Muscle of leg (tissue), 11 donors: Measurements from ENCODE around the gene AMOT. TPM values are rescaled to one million over a fixed set of nuclear protein-coding genes. Genes with fewer than 3 reads are reported as not detected.

Source experiments
- DNase-seq: peaks from one replicate; pipeline ENCODE4 v3.0.0; 2013
- H3K27ac ChIP-seq: one replicate; pipeline ENCODE4 v1.5.1; 2013; ENCODE audit warnings: mild to moderate bottlenecking, low read length, control low read depth
- H3K27me3 ChIP-seq: one replicate; pipeline ENCODE4 v1.6.1; 2013; ENCODE audit warnings: low read length; ENCODE audit not compliant: control insufficient read depth, insufficient read depth
- H3K36me3 ChIP-seq: one replicate; pipeline ENCODE4 v1.6.1; 2013; ENCODE audit warnings: low read length; ENCODE audit not compliant: control insufficient read depth, insufficient read depth
- H3K4me1 ChIP-seq: one replicate; pipeline ENCODE4 v1.6.1; 2013; ENCODE audit warnings: low read length; ENCODE audit not compliant: control insufficient read depth, insufficient read depth
- H3K4me3 ChIP-seq: one replicate; pipeline ENCODE4 v1.5.1; 2013; ENCODE audit warnings: low read length, control low read depth
- H3K9me3 ChIP-seq: replicated peaks from 2 replicates; pipeline ENCODE4 v1.6.1; 2013; ENCODE audit warnings: low read depth, low read length; ENCODE audit not compliant: control insufficient read depth
- WGBS: methylation state at CpG from one replicate; pipeline ENCODE4 v1.1.5; 2013; ENCODE audit warnings: missing lambda C conversion rate; ENCODE audit not compliant: insufficient coverage; 5-methylcytosine and 5-hydroxymethylcytosine counted together
- polyA plus RNA-seq, 8 donors: library from polyadenylated mRNA; unstranded; fragments of 120-200 nt; gene quantifications; one replicate each; pipeline versions ENCODE4 v1.2.1 to v1.2.3, GENCODE V29; 2013; ENCODE audit warnings: inconsistent platforms in 1 of 8, low replicate concordance in 1 of 8; ENCODE audit not compliant: insufficient read length in 8 of 8, insufficient read depth in 1 of 8
- total RNA-seq: library from RNA; stranded (reverse); fragments of 120-200 nt; gene quantifications from one replicate; pipeline ENCODE4 v1.2.4, GENCODE V29; 2013

AMOT gene
- total and polyA plus RNA-seq, 9 donors, result 17.6 to 35.6 (median 28.1) TPM

- WGBS, result no CpG with 5 or more reads among the region's 3 CpGs
- H3K27ac ChIP-seq, result no peak overlapping the region
Measured at GRCh38 chrX:112808651-112809195, 31.9 kb downstream of the AMOT start.

GRCh38 chrX:112808007-112808406 is 32.6 kb downstream of the AMOT start:
- Histone ChIP-seq H3K4me3 (no peak overlapping the region), H3K27me3 (peaks cover 22% of the 10 kb centered on the region), H3K36me3 (peaks cover 17% of the 10 kb centered on the region), H3K9me3 (no peaks in the 10 kb centered on the region), H3K4me1 (no peaks in the 10 kb centered on the region), H3K27ac (no peak overlapping the region)
- no CpG with 5 or more reads among the region's 4 CpGs for WGBS
- no peak for DNase-seq

More at GRCh38 chrX:112808651-112809195, 31.9 kb downstream of the AMOT start:
- H3K9me3 ChIP-seq, result no peaks in the 10 kb centered on the region
- peaks cover 26% of the 10 kb centered on the region for H3K27me3 ChIP-seq
- no peak overlapping the region for H3K4me3 ChIP-seq
- H3K4me1 ChIP-seq, result no peaks in the 10 kb centered on the region
- H3K36me3 ChIP-seq, result peaks cover 17% of the 10 kb centered on the region
- no peak for DNase-seq

GRCh38 chrX:112803060-112803459 is 37.6 kb downstream of the AMOT start:
- no peak for DNase-seq
- H3K4me3 ChIP-seq, result no peak overlapping the region
- H3K27ac ChIP-seq, result no peak overlapping the region
- WGBS, result no CpG with 5 or more reads among the region's 3 CpGs
- H3K9me3 ChIP-seq, result no peaks in the 10 kb centered on the region
- H3K4me1 ChIP-seq, result no peaks in the 10 kb centered on the region
- H3K27me3 ChIP-seq, result peaks cover 13% of the 10 kb centered on the region
- peaks cover 3% of the 10 kb centered on the region for H3K36me3 ChIP-seq

DNA sequence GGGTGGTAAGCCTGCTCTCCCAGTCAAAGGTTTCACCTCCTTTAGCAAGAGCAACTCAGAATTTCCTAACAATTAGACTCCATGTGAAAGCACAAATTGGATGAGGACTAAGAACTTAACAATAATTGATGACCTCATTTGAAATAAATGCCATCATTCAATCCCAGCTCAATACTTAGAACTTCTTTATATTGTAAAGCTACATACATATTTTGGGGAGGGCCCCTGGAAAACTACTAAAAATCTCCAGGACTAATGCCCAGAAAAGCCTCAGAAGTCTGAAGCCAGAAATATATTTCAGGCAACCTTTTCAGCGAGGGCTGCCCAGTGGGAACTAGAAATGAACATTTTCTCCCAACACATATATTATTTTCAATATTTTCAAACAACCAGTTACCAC is 38.1 kb downstream of the AMOT start:
- Histone ChIP-seq H3K36me3 (peaks cover 3% of the 10 kb centered on the region), H3K9me3 (no peaks in the 10 kb centered on the region), H3K4me1 (no peaks in the 10 kb centered on the region), H3K27ac (no peak overlapping the region), H3K4me3 (no peak overlapping the region), H3K27me3 (peaks cover 13% of the 10 kb centered on the region)
- peak; percentile 65 for DNase-seq
- no CpG with 5 or more reads among the region's 1 CpG for WGBS

DNA sequence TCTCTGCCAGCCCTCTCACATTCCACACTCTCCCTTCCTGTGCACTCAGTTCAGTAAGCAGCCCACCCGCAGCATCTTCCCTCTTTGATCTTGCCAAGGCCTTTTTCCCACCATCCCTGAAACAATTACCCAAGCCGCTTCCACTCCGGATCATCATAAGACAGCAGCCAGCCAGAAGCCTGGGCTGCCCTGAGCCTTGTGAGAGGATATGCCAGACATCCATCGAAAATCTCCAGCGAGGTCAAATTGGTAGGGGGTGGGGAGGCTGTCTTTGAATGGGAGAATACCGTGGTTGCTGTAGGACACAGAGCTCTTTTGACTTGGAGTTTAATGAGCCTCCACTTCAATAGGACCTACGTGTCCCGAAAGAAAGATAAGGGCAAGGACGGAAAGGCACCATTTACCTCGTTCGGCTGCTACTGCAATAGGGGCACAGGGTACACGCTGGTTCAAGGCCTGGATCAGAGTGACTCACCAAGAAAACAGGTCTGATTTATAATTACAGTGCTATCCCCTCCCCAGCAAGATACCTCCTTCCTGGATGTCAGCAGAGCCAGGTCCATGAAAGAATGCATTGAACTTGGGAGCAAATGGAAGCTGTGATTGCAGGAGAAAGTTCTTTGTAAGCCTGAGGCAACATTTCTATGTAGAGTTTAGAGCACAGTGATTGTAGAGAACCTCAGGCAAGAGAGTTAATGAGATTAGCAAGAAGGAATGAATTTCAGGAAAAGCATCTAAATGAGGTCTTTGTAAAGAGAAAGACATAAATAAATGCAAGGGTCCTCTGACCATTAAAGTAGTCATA is 39.5 kb downstream of the AMOT start:
- peaks cover 14% of the 10 kb centered on the region for H3K27me3 ChIP-seq
- DNase-seq, result no peak
- H3K4me3 ChIP-seq, result no peak overlapping the region
- H3K36me3 ChIP-seq, result peaks cover 6% of the 10 kb centered on the region
- no peaks in the 10 kb centered on the region for H3K9me3 ChIP-seq
- no peak overlapping the region for H3K27ac ChIP-seq
- H3K4me1 ChIP-seq, result no peaks in the 10 kb centered on the region
- WGBS, result 70% methylated on average over 6 of the region's 12 CpGs

GRCh38 chrX:112799425-112799824 is 41.2 kb downstream of the AMOT start:
- Histone ChIP-seq H3K27me3 (peaks cover 12% of the 10 kb centered on the region), H3K27ac (no peak overlapping the region), H3K4me3 (no peak overlapping the region), H3K36me3 (peaks cover 6% of the 10 kb centered on the region), H3K4me1 (no peaks in the 10 kb centered on the region), H3K9me3 (no peaks in the 10 kb centered on the region)
- DNase-seq, result no peak
- no CpG with 5 or more reads among the region's 1 CpG for WGBS

DNA sequence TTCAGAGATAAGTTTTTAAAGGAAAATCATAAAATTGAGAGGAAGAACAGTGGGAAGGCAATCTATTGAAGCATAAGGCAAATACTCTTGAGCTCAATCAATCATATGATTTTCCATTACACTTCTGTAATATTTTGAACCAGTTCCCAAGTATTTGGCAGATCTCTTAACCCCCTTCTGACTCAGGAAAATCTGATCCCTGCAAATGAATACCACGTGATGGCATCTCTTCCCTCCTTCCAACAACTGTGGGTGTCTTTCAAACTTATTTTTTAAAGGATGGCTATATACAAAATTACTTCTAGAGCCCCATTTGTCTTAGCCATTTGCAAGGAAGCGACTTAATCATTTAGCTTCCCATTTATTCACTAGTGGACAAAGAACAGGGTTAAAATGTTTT is 41.9 kb downstream of the AMOT start:
- Histone ChIP-seq H3K4me1 (no peaks in the 10 kb centered on the region), H3K27ac (no peak overlapping the region), H3K4me3 (no peak overlapping the region), H3K36me3 (peaks cover 6% of the 10 kb centered on the region), H3K9me3 (no peaks in the 10 kb centered on the region), H3K27me3 (peaks cover 12% of the 10 kb centered on the region)
- DNase-seq, result no peak
- no CpG with 5 or more reads among the region's 2 CpGs for WGBS

GRCh38 chrX:112789931-112790330 is 50.7 kb downstream of the AMOT start:
- Histone ChIP-seq H3K36me3 (peaks cover 4% of the 10 kb centered on the region), H3K9me3 (no peaks in the 10 kb centered on the region), H3K27me3 (peaks cover 11% of the 10 kb centered on the region), H3K4me1 (no peaks in the 10 kb centered on the region), H3K4me3 (no peak overlapping the region), H3K27ac (no peak overlapping the region)
- no CpG with 5 or more reads among the region's 4 CpGs for WGBS
- no peak for DNase-seq

GRCh38 chrX:112786076-112786475 is 54.6 kb downstream of the AMOT start:
- H3K4me1 ChIP-seq, result no peaks in the 10 kb centered on the region
- peaks cover 6% of the 10 kb centered on the region for H3K36me3 ChIP-seq
- H3K27ac ChIP-seq, result no peak overlapping the region
- H3K9me3 ChIP-seq, result no peaks in the 10 kb centered on the region
- H3K27me3 ChIP-seq, result peaks cover 9% of the 10 kb centered on the region
- H3K4me3 ChIP-seq, result no peak overlapping the region
- no peak for DNase-seq
- WGBS, result no CpG with 5 or more reads among the region's 2 CpGs

DNA sequence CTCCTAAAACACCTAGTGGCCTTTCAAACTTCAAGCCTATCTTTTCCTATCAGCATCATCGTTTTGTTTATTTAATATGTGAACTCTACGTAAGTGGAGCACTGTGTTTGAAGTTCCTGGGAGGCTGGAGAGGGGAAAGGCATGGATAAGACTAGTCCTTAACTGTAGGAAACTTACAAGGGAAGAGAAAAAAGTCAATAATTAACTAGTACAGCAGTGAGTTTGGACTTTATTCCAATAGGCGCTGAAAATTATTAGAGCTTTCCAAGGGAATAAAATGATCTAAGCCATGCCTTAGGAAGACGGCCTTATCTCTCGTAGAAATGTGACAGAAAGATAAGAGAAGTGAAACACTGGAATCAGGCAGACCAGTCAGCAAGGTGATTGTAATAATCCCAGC is 55.3 kb downstream of the AMOT start:
- DNase-seq, result no peak
- peaks cover 8% of the 10 kb centered on the region for H3K36me3 ChIP-seq
- H3K9me3 ChIP-seq, result no peaks in the 10 kb centered on the region
- H3K4me3 ChIP-seq, result no peak overlapping the region
- no peaks in the 10 kb centered on the region for H3K4me1 ChIP-seq
- no peak overlapping the region for H3K27ac ChIP-seq
- peaks cover 8% of the 10 kb centered on the region for H3K27me3 ChIP-seq
- 80% methylated on average over 1 of the region's 5 CpGs for WGBS
